GM12878 (cell line): ENCODE measurements around the gene KRTAP5-4. TPM values are rescaled to one million over a fixed set of nuclear protein-coding genes. Genes with fewer than 3 reads are reported as not detected.

Experiments used
- ATAC-seq: fragments of 200-7000 bp; cut with Tn5 transposase; 3 replicates; pipeline ENCODE4 v1.9.1; 2020; ENCODE audit warnings: mild to moderate bottlenecking, moderate library complexity
- BruUV-seq: library from RNA; stranded (reverse); fragments of 400-500 nt; replicated peaks from 2 replicates; lab custom pipeline; 2021; lab: Mats Ljungman, UMichigan
- CTCF ChIA-PET: fragments of 300-600 bp; sonication (Branson Sonifier 250); formaldehyde crosslinking; extraction: SDS; loops from one replicate; lab custom pipeline; 2021; ENCODE audit warnings: inconsistent platforms; lab: Yijun Ruan, JAX
- POLR2A ChIA-PET: fragments of 350-600 bp; formaldehyde crosslinking; extraction: SDS; loops from one replicate; lab custom pipeline; 2021; ENCODE audit warnings: inconsistent platforms; lab: Charles Lee
- RAD21 ChIA-PET: fragments of 300-600 bp; sonication (Branson Sonifier 250); formaldehyde crosslinking; loops from one replicate; lab custom pipeline; 2023; ENCODE audit warnings: antibody characterized with exemption; ENCODE audit not compliant: unreplicated experiment; lab: Charles Lee
- SMC1A ChIA-PET: fragments of 300-600 bp; sonication (Branson Sonifier 250); formaldehyde crosslinking; loops from one replicate; lab custom pipeline; 2023; ENCODE audit not compliant: unreplicated experiment, uncharacterized antibody; lab: Charles Lee
- DNase-seq: peaks from one replicate; pipeline ENCODE4 v3.0.0-alpha.2; 2011; ENCODE audit warnings: low read depth, low spot score
- FAIRE-seq: peaks from 3 replicates; lab custom pipeline; 2011; peaks lifted over from hg19 to GRCh38; lab: Jason Lieb, UNC
- H2AFZ ChIP-seq: 2 replicates; pipeline ENCODE4 v1.6.0; 2011; ENCODE audit warnings: low read depth, low read length, control low read depth; ENCODE audit not compliant: control insufficient read depth
- H3K27ac ChIP-seq: 2 replicates; pipeline ENCODE4 v1.5.1; 2011; ENCODE audit warnings: control low read depth; ENCODE audit not compliant: control insufficient read depth, insufficient read depth
- H3K27me3 ChIP-seq, 2 experiments: replicated peaks in 1 of 2; 2 replicates each; pipeline versions ENCODE4 v1.6.0 to v1.6.1; 2011; ENCODE audit warnings: low read length in 1 of 2; ENCODE audit not compliant: control insufficient read depth in 2 of 2, insufficient read depth in 2 of 2
- H3K36me3 ChIP-seq, 2 experiments: 2 replicates each; pipeline ENCODE4 v1.5.1; 2011; ENCODE audit warnings: low read length in 1 of 2; ENCODE audit not compliant: control insufficient read depth in 2 of 2, insufficient read depth in 2 of 2
- H3K4me1 ChIP-seq: 2 replicates; pipeline ENCODE4 v1.6.1; 2011; ENCODE audit warnings: mild to moderate bottlenecking, low read length, moderate library complexity, mixed read lengths; ENCODE audit not compliant: control insufficient read depth, insufficient read depth
- H3K4me2 ChIP-seq: 2 replicates; pipeline ENCODE4 v1.6.0; 2011; ENCODE audit warnings: control low read depth; ENCODE audit not compliant: control insufficient read depth, insufficient read depth
- H3K4me3 ChIP-seq: fragments of 200-600 bp; sonication (generic); 2 replicates; pipeline ENCODE4 v1.5.1; 2016
- H3K79me2 ChIP-seq: 2 replicates; pipeline ENCODE4 v1.6.0; 2011; ENCODE audit warnings: low read length; ENCODE audit not compliant: control insufficient read depth, insufficient read depth
- H3K9ac ChIP-seq: 2 replicates; pipeline ENCODE4 v1.8.0; 2011; ENCODE audit warnings: low read length, control low read depth, mixed read lengths; ENCODE audit not compliant: control insufficient read depth, insufficient read depth
- H3K9me3 ChIP-seq: replicated peaks from 3 replicates; pipeline ENCODE4 v1.5.1; 2011; ENCODE audit warnings: mild to moderate bottlenecking, low read length; ENCODE audit not compliant: control insufficient read depth, insufficient read depth
- H4K20me1 ChIP-seq: 2 replicates; pipeline ENCODE4 v1.6.0; 2011; ENCODE audit not compliant: control insufficient read depth, insufficient read depth
- BMI1 ChIP-seq: fragments of 450-650 bp; IDR thresholded peaks from 2 replicates; pipeline ENCODE4 v1.6.1; 2016; ENCODE audit warnings: mild to moderate bottlenecking, moderate library complexity, borderline replicate concordance
- HDAC6 ChIP-seq: fragments of 200-600 bp; sonication (generic); IDR thresholded peaks from one replicate; pipeline ENCODE4 v1.8.0; 2017; ENCODE audit warnings: antibody characterized with exemption; ENCODE audit not compliant: unreplicated experiment
- JUNB ChIP-seq: IDR thresholded peaks from 2 replicates; pipeline ENCODE4 v1.6.1; 2016; ENCODE audit warnings: antibody characterized with exemption, mild to moderate bottlenecking
- MXI1 ChIP-seq: fragments of 150-350 bp; IDR thresholded peaks from 2 replicates; pipeline ENCODE4 v1.6.1; 2011; ENCODE audit warnings: low read depth, mild to moderate bottlenecking, inconsistent platforms, low read length, improper control_type of control experiment
- NR2C2 ChIP-seq: IDR thresholded peaks from 2 replicates; pipeline ENCODE4 v1.6.1; 2011; ENCODE audit warnings: borderline replicate concordance, low read depth; ENCODE audit not compliant: control insufficient read depth, insufficient read length
- NRF1 ChIP-seq: conservative IDR thresholded peaks from 2 replicates; pipeline ENCODE4 v1.6.1; 2011; ENCODE audit warnings: mild to moderate bottlenecking, low read depth, low read length, improper control_type of control experiment
- PAX8 ChIP-seq: fragments of 450-650 bp; IDR thresholded peaks from 2 replicates; pipeline ENCODE4 v1.6.1; 2017; ENCODE audit warnings: mild to moderate bottlenecking, moderate library complexity
- RBBP5 ChIP-seq: fragments of 200-600 bp; sonication (generic); conservative IDR thresholded peaks from 2 replicates; pipeline ENCODE4 v1.6.1; 2016
- RELB ChIP-seq: fragments of 450-650 bp; IDR thresholded peaks from 2 replicates; pipeline ENCODE4 v1.6.1; 2017; ENCODE audit warnings: low read depth, mild to moderate bottlenecking, moderate library complexity
- RUNX3 ChIP-seq: IDR thresholded peaks from 2 replicates; pipeline ENCODE4 v1.6.1; 2012; ENCODE audit warnings: low read length, inconsistent platforms
- SIN3A ChIP-seq: IDR thresholded peaks from 2 replicates; pipeline ENCODE4 v1.6.1; 2012; ENCODE audit warnings: low read depth, low read length, improper control_type of control experiment
- SMAD5 ChIP-seq: IDR thresholded peaks from 2 replicates; pipeline ENCODE4 v1.6.1; 2016; ENCODE audit warnings: antibody characterized with exemption, low read depth
- STAT3 ChIP-seq: IDR thresholded peaks from 2 replicates; pipeline ENCODE4 v1.6.1; 2011; ENCODE audit warnings: low read depth, low read length, improper control_type of control experiment
- TCF3 ChIP-seq: IDR thresholded peaks from 2 replicates; pipeline ENCODE4 v1.6.1; 2012; ENCODE audit warnings: low read depth, mild to moderate bottlenecking, low read length, borderline replicate concordance; ENCODE audit not compliant: insufficient read depth
- USF1 ChIP-seq: IDR thresholded peaks from 2 replicates; pipeline ENCODE4 v1.6.1; 2011; ENCODE audit warnings: borderline replicate concordance, low read depth, mild to moderate bottlenecking, moderate library complexity, mixed read lengths, low read length; ENCODE audit not compliant: insufficient read depth; ENCODE audit errors: extremely low read length
- ZNF24 ChIP-seq: fragments of 450-650 bp; IDR thresholded peaks from 2 replicates; pipeline ENCODE4 v1.6.1; 2017; ENCODE audit warnings: antibody characterized with exemption, mild to moderate bottlenecking
- WGBS: methylation state at CpG from one replicate; pipeline ENCODE4 v1.1.6; 2016; ENCODE audit warnings: low lambda C conversion rate; ENCODE audit not compliant: insufficient replicate concordance, insufficient coverage; ENCODE audit errors: missing lambda C conversion rate; 5-methylcytosine and 5-hydroxymethylcytosine counted together
- in situ Hi-C: fragments of 300-500 bp; cut with MboI; formaldehyde crosslinking; loops from 9 replicates; pipeline ENCODE4 v1.14.3; 2018; ENCODE audit warnings: mixed read lengths
- intact Hi-C: fragments of 100-400 bp; cut with micrococcal nuclease; formaldehyde crosslinking; loops from one replicate; pipeline ENCODE4 v1.14.2; 2022; ENCODE audit not compliant: unreplicated experiment
- polyA plus RNA-seq, 11 experiments: library from polyadenylated mRNA; depleted of rRNA in 4 of 11; unstranded in 6 of 11; stranded (reverse) in 5 of 11; fragments of >200 nt; fragmentation: Nextera tagmentation in 4 of 11; fragmentation: Illumina TruSeq in 1 of 11; extraction: Ambion mirVana in 4 of 11; extraction: Trizol in 1 of 11; gene quantifications; 1 replicate in 1 of 11; 2 replicates in 10 of 11; pipeline versions ENCODE4 v1.2.1 to v1.2.3, GENCODE V29; 2011 to 2016; ENCODE audit warnings: inconsistent platforms in 2 of 11, missing spikeins in 2 of 11, low read depth in 1 of 11
- total RNA-seq, 4 experiments: library from RNA; depleted of rRNA in 3 of 4; stranded (reverse); fragments of >200 nt in 3 of 4; fragmentation: Illumina TruSeq in 1 of 4; extraction: Trizol in 1 of 4; gene quantifications; 2 replicates each; pipeline versions ENCODE4 v1.2.1 to v1.2.3, GENCODE V29; 2013 to 2021

Gene KRTAP5-4
- total and polyA plus RNA-seq, 10 of the 15 experiments (the other 5 are each of a cell fraction or from before 2014, with no cell fraction given) = not detected

GRCh38 chr11:1651411-1651980 lies 29.6 kb upstream of the KRTAP5-4 start:
- Histone ChIP-seq H3K79me2 (no peaks in the 10 kb centered on the region), H3K9ac (no peak overlapping the region), H2AFZ (no peak overlapping the region), H3K36me3 (no peaks in the 10 kb centered on the region), H4K20me1 (no peaks in the 10 kb centered on the region), H3K9me3 (no peaks in the 10 kb centered on the region), H3K27me3 (peaks cover 0 to 3% of the 10 kb centered on the region in 2 experiments; a peak in 2 of 4 replicates), H3K4me3 (no peak overlapping the region), H3K4me2 (no peak overlapping the region), H3K27ac (no peak overlapping the region), H3K4me1 (no peaks in the 10 kb centered on the region)
- intact Hi-C loops (loop anchor here (5.0 kb wide), 2 partner anchors 41 to 181 kb away; partner anchors contain the start of gene SYT8), in situ Hi-C loops (no loop called here)
- ChIA-PET SMC1A (interaction anchor here (0.5 kb wide), 1 partner anchor 51 kb away, joined by 3 read pairs; no protein-coding TSS in a partner anchor), RAD21 (interaction anchor here (2.1 kb wide), 1 partner anchor 181 kb away, joined by 8 read pairs; no protein-coding TSS in a partner anchor), POLR2A (no interaction called here), CTCF (interaction anchor here (1.2 to 3.7 kb wide), 5 partner anchors 12 to 500 kb away, joined by 4 to 56 read pairs (median 10); partner anchors contain the start of gene SYT8)
- FAIRE-seq = no peak
- ATAC-seq = no peak
- 17% methylated on average over 7 of the region's 7 CpGs for WGBS
- BruUV-seq = no TSS peak
- no peak for DNase-seq
- TF ChIP-seq PAX8 = no peak
- no peak for TF ChIP-seq SIN3A
- no peak for TF ChIP-seq ZNF24

- Histone ChIP-seq H2AFZ (no peak overlapping the region), H3K4me1 (no peaks in the 10 kb centered on the region), H3K27me3 (peaks cover 0 to 3% of the 10 kb centered on the region in 2 experiments; a peak in 1 of 4 replicates), H3K4me3 (no peak overlapping the region), H4K20me1 (no peaks in the 10 kb centered on the region), H3K9ac (no peak overlapping the region), H3K36me3 (no peaks in the 10 kb centered on the region), H3K9me3 (no peaks in the 10 kb centered on the region), H3K4me2 (no peak overlapping the region), H3K79me2 (no peaks in the 10 kb centered on the region), H3K27ac (no peak overlapping the region)
- ChIA-PET SMC1A (no interaction called here), POLR2A (no interaction called here), RAD21 (interaction anchor here (2.1 kb wide), 1 partner anchor 182 kb away, joined by 8 read pairs; no protein-coding TSS in a partner anchor), CTCF (interaction anchor here (1.2 to 1.7 kb wide), 2 partner anchors 43 to 501 kb away, joined by 4 to 10 read pairs; no protein-coding TSS in a partner anchor)
- ATAC-seq = no peak
- WGBS = 23% methylated on average over 5 of the region's 5 CpGs
- DNase-seq = no peak
- in situ Hi-C loops (no loop called here), intact Hi-C loops (loop anchor here (5.0 kb wide), 2 partner anchors 41 to 181 kb away; partner anchors contain the start of gene SYT8)
- BruUV-seq = no TSS peak
- FAIRE-seq = no peak
- TF ChIP-seq RBBP5 (no peak), HDAC6 (no peak), STAT3 (no peak), MXI1 (no peak), JUNB (no peak), TCF3 (no peak), RELB (no peak), USF1 (no peak), NR2C2 (no peak), BMI1 (no peak), NRF1 (no peak), RUNX3 (no peak), SMAD5 (no peak)
Measured at GRCh38 chr11:1650918-1651262, 29.0 kb upstream of the KRTAP5-4 start.
